Trophoblast cell (in vitro differentiated cells and primary cell): Measurements from ENCODE around the gene PHPT1.

Experiments
- DNase-seq, 2 donors: peaks; one replicate each; pipeline ENCODE4 v3.0.0-alpha.2; 2016
- H2AFZ ChIP-seq: 2 replicates; pipeline ENCODE4 v1.6.1; 2013; ENCODE audit warnings: low read length, moderate library complexity, mild to moderate bottlenecking; ENCODE audit not compliant: insufficient read depth, poor library complexity
- H2AK5ac ChIP-seq: 2 replicates; pipeline ENCODE4 v1.6.1; 2013; ENCODE audit warnings: mild to moderate bottlenecking, low read length
- H2BK120ac ChIP-seq: 2 replicates; pipeline ENCODE4 v1.6.1; 2013; ENCODE audit warnings: low read length, mild to moderate bottlenecking, moderate library complexity; ENCODE audit not compliant: insufficient read depth, poor library complexity
- H2BK12ac ChIP-seq: 2 replicates; pipeline ENCODE4 v1.6.1; 2013; ENCODE audit warnings: mild to moderate bottlenecking, low read length, moderate library complexity
- H2BK5ac ChIP-seq: 2 replicates; pipeline ENCODE4 v1.6.1; 2013; ENCODE audit warnings: low read length, low read depth, moderate library complexity, mild to moderate bottlenecking; ENCODE audit not compliant: poor library complexity
- H3K14ac ChIP-seq: 2 replicates; pipeline ENCODE4 v1.6.1; 2013; ENCODE audit warnings: mild to moderate bottlenecking, low read length
- H3K18ac ChIP-seq: 2 replicates; pipeline ENCODE4 v1.6.1; 2013; ENCODE audit warnings: mild to moderate bottlenecking, low read length
- H3K23ac ChIP-seq: 2 replicates; pipeline ENCODE4 v1.6.1; 2013; ENCODE audit warnings: low read length
- H3K27ac ChIP-seq: 2 replicates; pipeline ENCODE4 v1.5.1; 2013; ENCODE audit warnings: low read depth, mild to moderate bottlenecking, inconsistent platforms, low read length, moderate library complexity
- H3K27me3 ChIP-seq: 2 replicates; pipeline ENCODE4 v1.6.1; 2013; ENCODE audit warnings: inconsistent platforms, mild to moderate bottlenecking, low read length, moderate library complexity; ENCODE audit not compliant: insufficient read depth
- H3K36me3 ChIP-seq, 2 experiments: 1 replicate in 1 of 2; 2 replicates in 1 of 2; pipeline ENCODE4 v1.6.1; 2013; ENCODE audit warnings: low read length in 2 of 2, mild to moderate bottlenecking in 2 of 2, moderate library complexity in 1 of 2; ENCODE audit not compliant: insufficient read depth in 2 of 2, control insufficient read depth in 1 of 2
- H3K4ac ChIP-seq: 2 replicates; pipeline ENCODE4 v1.6.1; 2013; ENCODE audit warnings: low read depth, mild to moderate bottlenecking, low read length, moderate library complexity
- H3K4me1 ChIP-seq, 2 experiments: 1 replicate in 1 of 2; 2 replicates in 1 of 2; pipeline ENCODE4 v1.6.1; 2013; ENCODE audit warnings: low read length in 2 of 2, mild to moderate bottlenecking in 2 of 2, moderate library complexity in 1 of 2; ENCODE audit not compliant: insufficient read depth in 2 of 2, control insufficient read depth in 1 of 2
- H3K4me2 ChIP-seq: 2 replicates; pipeline ENCODE4 v1.6.1; 2013; ENCODE audit warnings: inconsistent platforms, mild to moderate bottlenecking, low read length, moderate library complexity
- H3K4me3 ChIP-seq: 2 replicates; pipeline ENCODE4 v1.5.1; 2013; ENCODE audit warnings: mild to moderate bottlenecking, low read depth, low read length, inconsistent platforms
- H3K79me1 ChIP-seq: one replicate; pipeline ENCODE4 v1.6.1; 2013; ENCODE audit warnings: low read length
- H3K79me2 ChIP-seq: 2 replicates; pipeline ENCODE4 v1.6.1; 2013; ENCODE audit warnings: low read length, mild to moderate bottlenecking; ENCODE audit not compliant: control insufficient read depth, insufficient read depth, poor library complexity
- H3K9ac ChIP-seq: 2 replicates; pipeline ENCODE4 v1.6.1; 2013; ENCODE audit warnings: mild to moderate bottlenecking, low read length
- H3K9me3 ChIP-seq: 2 replicates; pipeline ENCODE4 v1.6.1; 2013; ENCODE audit warnings: low read depth, mild to moderate bottlenecking, control low read depth, inconsistent platforms, low read length; ENCODE audit not compliant: insufficient read depth
- H4K12ac ChIP-seq: 2 replicates; pipeline ENCODE4 v1.6.1; 2013; ENCODE audit warnings: low read depth, mild to moderate bottlenecking, low read length, moderate library complexity
- H4K8ac ChIP-seq: 2 replicates; pipeline ENCODE4 v1.6.1; 2013; ENCODE audit warnings: low read depth, mild to moderate bottlenecking, low read length, moderate library complexity
- H4K91ac ChIP-seq: one replicate; pipeline ENCODE4 v1.6.1; 2013; ENCODE audit warnings: low read depth, mild to moderate bottlenecking, low read length, moderate library complexity
- WGBS: extraction: QIAGEN DNeasy Blood & Tissue Kit; methylation state at CpG from one replicate; pipeline ENCODE4 v1.1.7; 2013; ENCODE audit warnings: missing lambda C conversion rate; ENCODE audit not compliant: insufficient read length, insufficient coverage; ENCODE audit errors: extremely low coverage; 5-methylcytosine and 5-hydroxymethylcytosine counted together

The PHPT1 gene

GRCh38 chr9:136806631-136807201 is 42.5 kb upstream of the PHPT1 start:
- no CpG with 5 or more reads among the region's 25 CpGs for WGBS
- Histone ChIP-seq H3K9ac (peak overlapping the region; percentile 36), H3K4me1 (peaks cover 9 to 17% of the 10 kb centered on the region in 2 experiments), H3K4ac (peak overlapping the region; percentile 24), H3K27ac (no peak overlapping the region), H2BK120ac (no peak overlapping the region), H3K36me3 (peaks cover 16 to 27% of the 10 kb centered on the region in 2 experiments), H3K9me3 (no peaks in the 10 kb centered on the region), H2BK12ac (no peak overlapping the region), H3K18ac (peak overlapping the region; percentile 62), H4K12ac (peak overlapping the region; percentile 83), H4K8ac (peak overlapping the region; percentile 89), H3K14ac (peak overlapping the region; percentile 54), H3K27me3 (no peaks in the 10 kb centered on the region), H3K4me2 (peak overlapping the region; percentile 68), H3K4me3 (no peak overlapping the region), H2AFZ (no peak overlapping the region), H2AK5ac (peak overlapping the region; percentile 14), H3K79me1 (peaks cover 17% of the 10 kb centered on the region), H3K79me2 (peaks cover 17% of the 10 kb centered on the region), H3K23ac (no peak overlapping the region), H4K91ac (peak overlapping the region; percentile 80), H2BK5ac (peak overlapping the region; percentile 22)
- DNase-seq = no peak

GRCh38 chr9:136807281-136808074 is 41.7 kb upstream of the PHPT1 start, which contains the start of gene RABL6:
Gene RABL6, plus strand, starts transcription at chr9:136807948. Its CDS starts 249 bp downstream, at chr9:136808197.
- H2BK5ac ChIP-seq = peak within 1 kb of the TSS; percentile 76
- H4K8ac ChIP-seq = peak within 1 kb of the TSS; percentile 89
- peak within 1 kb of the TSS; percentile 87 for H3K4me2 ChIP-seq
- no CpG with 5 or more reads among the region's 96 CpGs for WGBS
- no peaks in the 10 kb centered on the region for H3K9me3 ChIP-seq
- H3K4me1 ChIP-seq = peaks cover 9 to 17% of the 10 kb centered on the region in 2 experiments
- peak within 1 kb of the TSS; percentile 88 for H3K9ac ChIP-seq
- peak within 1 kb of the TSS; percentile 78 for H3K14ac ChIP-seq
- peak within 1 kb of the TSS; percentile 83 for H4K12ac ChIP-seq
- peak within 1 kb of the TSS; percentile 75 for H3K27ac ChIP-seq
- H3K18ac ChIP-seq = peak within 1 kb of the TSS; percentile 82
- H4K91ac ChIP-seq = peak within 1 kb of the TSS; percentile 88
- peaks cover 17% of the 10 kb centered on the region for H3K79me1 ChIP-seq
- peak within 1 kb of the TSS; percentile 80 for H2BK120ac ChIP-seq
- no peaks in the 10 kb centered on the region for H3K27me3 ChIP-seq
- peak within 1 kb of the TSS; percentile 75 for H2AFZ ChIP-seq
- peaks cover 17% of the 10 kb centered on the region for H3K79me2 ChIP-seq
- H3K4ac ChIP-seq = peak within 1 kb of the TSS; percentile 84
- peak within 1 kb of the TSS; percentile 18 for H2BK12ac ChIP-seq
- peak within 1 kb of the TSS; percentile 31 for H2AK5ac ChIP-seq
- H3K23ac ChIP-seq = no peak within 1 kb of the TSS
- H3K36me3 ChIP-seq = peaks cover 16 to 27% of the 10 kb centered on the region in 2 experiments
- peak; percentile 52 to 80 for DNase-seq
- peak within 1 kb of the TSS; percentile 90 for H3K4me3 ChIP-seq

- Histone ChIP-seq H3K79me2 (peaks cover 17% of the 10 kb centered on the region), H3K4me1 (peaks cover 9 to 17% of the 10 kb centered on the region in 2 experiments), H2BK5ac (peak overlapping the region; percentile 76), H3K79me1 (peaks cover 17% of the 10 kb centered on the region), H3K4ac (peak overlapping the region; percentile 84), H3K4me3 (peak overlapping the region; percentile 90), H3K36me3 (peaks cover 21 to 31% of the 10 kb centered on the region in 2 experiments), H3K23ac (no peak overlapping the region), H3K9ac (peak overlapping the region; percentile 88), H4K91ac (peak overlapping the region; percentile 88), H4K8ac (peak overlapping the region; percentile 85), H3K4me2 (peak overlapping the region; percentile 87), H2AK5ac (peak overlapping the region; percentile 31), H3K27ac (peak overlapping the region; percentile 75), H2BK12ac (peak overlapping the region; percentile 18), H3K9me3 (no peaks in the 10 kb centered on the region), H2BK120ac (peak overlapping the region; percentile 80), H3K18ac (peak overlapping the region; percentile 82), H3K27me3 (no peaks in the 10 kb centered on the region), H4K12ac (peak overlapping the region; percentile 70), H3K14ac (peak overlapping the region; percentile 78), H2AFZ (peak overlapping the region; percentile 75)
- WGBS = no CpG with 5 or more reads among the region's 93 CpGs
- DNase-seq = peak in 1 of 2 donors; percentile 34
Measured at GRCh38 chr9:136808075-136808805, 41.0 kb upstream of the PHPT1 start.

- no peak overlapping the region for H2BK120ac ChIP-seq
- no peak overlapping the region for H3K27ac ChIP-seq
- peaks cover 9 to 17% of the 10 kb centered on the region in 2 experiments for H3K4me1 ChIP-seq
- H4K12ac ChIP-seq = no peak overlapping the region
- no peak overlapping the region for H4K8ac ChIP-seq
- H2BK5ac ChIP-seq = peak overlapping the region; percentile 17
- peak overlapping the region; percentile 90 for H3K4me3 ChIP-seq
- no peak overlapping the region for H2AK5ac ChIP-seq
- peak overlapping the region; percentile 84 for H3K4ac ChIP-seq
- DNase-seq = peak in 1 of 2 donors; percentile 61
- H2BK12ac ChIP-seq = no peak overlapping the region
- no peak overlapping the region for H2AFZ ChIP-seq
- no peak overlapping the region for H3K18ac ChIP-seq
- H3K14ac ChIP-seq = no peak overlapping the region
- no peaks in the 10 kb centered on the region for H3K27me3 ChIP-seq
- peaks cover 17% of the 10 kb centered on the region for H3K79me2 ChIP-seq
- H3K23ac ChIP-seq = no peak overlapping the region
- H3K4me2 ChIP-seq = peak overlapping the region; percentile 87
- peaks cover 17% of the 10 kb centered on the region for H3K79me1 ChIP-seq
- peak overlapping the region; percentile 88 for H4K91ac ChIP-seq
- H3K36me3 ChIP-seq = peaks cover 21 to 26% of the 10 kb centered on the region in 2 experiments
- no peaks in the 10 kb centered on the region for H3K9me3 ChIP-seq
- WGBS = no CpG with 5 or more reads among the region's 14 CpGs
- peak overlapping the region; percentile 88 for H3K9ac ChIP-seq
Measured at GRCh38 chr9:136808806-136809158, 40.4 kb upstream of the PHPT1 start.
